Uterus (tissue), 4 donors: Measurements from ENCODE around the gene DRAM1. TPM values are rescaled to one million over a fixed set of nuclear protein-coding genes. Genes with fewer than 3 reads are reported as not detected.

ENCODE experiments used
- DNase-seq, 2 donors: peaks; one replicate each; pipeline ENCODE4 v3.0.0-alpha.2; 2019 to 2020
- H3K27ac ChIP-seq, 2 donors: fragments of 200-600 bp; sonication (generic); 1 replicate in 1 of 2; 2 replicates in 1 of 2; pipeline ENCODE4 v1.5.1; 2016 to 2018
- H3K27me3 ChIP-seq, 2 donors: fragments of 200-600 bp; sonication (generic); one replicate each; pipeline ENCODE4 v1.5.1; 2018 to 2019; ENCODE audit warnings: control low read depth in 1 of 2
- H3K36me3 ChIP-seq, 2 donors: fragments of 200-600 bp; sonication (generic); one replicate each; pipeline ENCODE4 v1.5.1; 2019; ENCODE audit warnings: control low read depth in 1 of 2
- H3K4me1 ChIP-seq, 2 donors: fragments of 200-600 bp; sonication (generic); one replicate each; pipeline ENCODE4 v1.5.1; 2018 to 2019; ENCODE audit warnings: control low read depth in 1 of 2
- H3K4me3 ChIP-seq, 2 donors: fragments of 200-600 bp; sonication (generic); 1 replicate in 1 of 2; 2 replicates in 1 of 2; pipeline ENCODE4 v1.5.1; 2018 to 2019; ENCODE audit warnings: mild to moderate bottlenecking in 1 of 2
- H3K9me3 ChIP-seq, 2 donors: fragments of 200-600 bp; sonication (generic); one replicate each; pipeline ENCODE4 v1.5.1; 2019; ENCODE audit warnings: control low read depth in 1 of 2
- POLR2A ChIP-seq, 2 donors: fragments of 450-650 bp; IDR thresholded peaks; one replicate each; pipeline ENCODE4 v1.6.1; 2016; ENCODE audit warnings: antibody characterized with exemption in 2 of 2, mild to moderate bottlenecking in 1 of 2, moderate library complexity in 1 of 2
- intact Hi-C: fragments of 100-400 bp; cut with DNase I; formaldehyde crosslinking; loops from one replicate; pipeline ENCODE4 v1.15.1; 2023; ENCODE audit warnings: low total_unique reads
- total RNA-seq, 4 donors: library from RNA; depleted of rRNA in 3 of 4; stranded (reverse); fragments of >200 nt in 3 of 4; gene quantifications; one replicate each; pipeline versions ENCODE4 v1.1.0 to v1.2.4, GENCODE V29; 2014 to 2023
- TF ChIP-seq, protein P1 (sequence below), 4 experiments: fragments of 200-600 bp in 2 of 4; fragments of 450-650 bp in 2 of 4; sonication (generic) in 2 of 4; IDR thresholded peaks; one replicate each; pipeline ENCODE4 v1.5.1; 2016 to 2019; ENCODE audit warnings: antibody characterized with exemption in 4 of 4, mild to moderate bottlenecking in 2 of 4, moderate library complexity in 1 of 4
- donor health status: DM: yes; HTN: yes; CAD: no.

The DRAM1 gene
- total RNA-seq, 4 donors from 2014 or later: 2.0 to 25.4 (median 9.9) TPM

DNA sequence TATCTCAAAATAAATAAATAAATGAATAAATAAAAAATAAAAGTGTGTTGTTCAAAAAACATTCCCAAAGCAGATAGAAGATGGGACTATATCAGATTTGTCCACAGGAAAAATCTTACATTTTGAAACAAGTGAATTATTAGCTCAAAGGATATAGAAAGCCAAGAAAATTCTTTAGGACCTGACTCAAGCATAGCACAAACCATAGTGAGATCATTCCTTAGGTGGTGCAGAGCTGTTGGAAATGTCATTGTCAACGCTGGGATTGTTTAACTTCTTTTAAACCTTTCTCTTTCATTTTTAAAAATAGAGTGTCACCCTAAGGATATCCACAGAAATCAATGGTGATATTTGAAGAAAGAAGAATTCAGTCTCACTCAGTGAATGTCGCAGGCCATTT, 43.5 kb downstream of the DRAM1 start:
- H3K9me3 ChIP-seq: no peaks in the 10 kb centered on the region
- H3K4me1 ChIP-seq: no peaks in the 10 kb centered on the region
- TF ChIP-seq, protein P1, sequence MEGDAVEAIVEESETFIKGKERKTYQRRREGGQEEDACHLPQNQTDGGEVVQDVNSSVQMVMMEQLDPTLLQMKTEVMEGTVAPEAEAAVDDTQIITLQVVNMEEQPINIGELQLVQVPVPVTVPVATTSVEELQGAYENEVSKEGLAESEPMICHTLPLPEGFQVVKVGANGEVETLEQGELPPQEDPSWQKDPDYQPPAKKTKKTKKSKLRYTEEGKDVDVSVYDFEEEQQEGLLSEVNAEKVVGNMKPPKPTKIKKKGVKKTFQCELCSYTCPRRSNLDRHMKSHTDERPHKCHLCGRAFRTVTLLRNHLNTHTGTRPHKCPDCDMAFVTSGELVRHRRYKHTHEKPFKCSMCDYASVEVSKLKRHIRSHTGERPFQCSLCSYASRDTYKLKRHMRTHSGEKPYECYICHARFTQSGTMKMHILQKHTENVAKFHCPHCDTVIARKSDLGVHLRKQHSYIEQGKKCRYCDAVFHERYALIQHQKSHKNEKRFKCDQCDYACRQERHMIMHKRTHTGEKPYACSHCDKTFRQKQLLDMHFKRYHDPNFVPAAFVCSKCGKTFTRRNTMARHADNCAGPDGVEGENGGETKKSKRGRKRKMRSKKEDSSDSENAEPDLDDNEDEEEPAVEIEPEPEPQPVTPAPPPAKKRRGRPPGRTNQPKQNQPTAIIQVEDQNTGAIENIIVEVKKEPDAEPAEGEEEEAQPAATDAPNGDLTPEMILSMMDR (IDR thresholded peaks at IDR 0.05): no peak
- TF ChIP-seq POLR2A (IDR thresholded peaks at IDR 0.05): no peak
- H3K4me3 ChIP-seq: no peak overlapping the region
- no peaks in the 10 kb centered on the region for H3K36me3 ChIP-seq
- no peak overlapping the region for H3K27ac ChIP-seq
- no peaks in the 10 kb centered on the region for H3K27me3 ChIP-seq
- no peak for DNase-seq
- intact Hi-C loops: no loop called here

- no peak for DNase-seq
- no peak overlapping the region for H3K4me3 ChIP-seq
- H3K27ac ChIP-seq: no peak overlapping the region
- no peaks in the 10 kb centered on the region for H3K9me3 ChIP-seq
- TF ChIP-seq, protein P1 (IDR thresholded peaks at IDR 0.05): no peak
- no peak for TF ChIP-seq POLR2A (IDR thresholded peaks at IDR 0.05)
- no peaks in the 10 kb centered on the region for H3K27me3 ChIP-seq
- no peaks in the 10 kb centered on the region for H3K36me3 ChIP-seq
- H3K4me1 ChIP-seq: no peaks in the 10 kb centered on the region
- intact Hi-C loops: no loop called here
Observed at GRCh38 chr12:101923045-101923718, 45.8 kb downstream of the DRAM1 start.

DNA sequence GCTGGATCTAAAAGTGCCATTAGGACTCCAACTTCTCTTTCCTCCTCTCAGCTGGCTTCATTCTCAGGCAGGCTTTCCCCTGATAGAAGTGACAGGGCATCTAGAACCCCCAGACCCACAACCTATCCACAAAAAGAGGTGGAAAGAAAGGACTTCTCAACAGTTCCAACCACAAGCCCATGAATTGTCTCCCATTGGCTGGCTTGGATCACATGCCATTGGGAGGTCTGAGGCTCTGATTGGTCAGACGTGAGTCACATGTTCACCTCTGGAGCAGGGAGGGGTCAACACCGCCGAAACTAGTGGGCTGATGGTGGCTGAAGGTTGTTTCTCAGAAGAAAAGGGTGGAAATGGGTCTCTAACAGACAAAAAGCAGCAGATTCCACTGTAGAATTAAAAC, 47.2 kb downstream of the DRAM1 start:
- Histone ChIP-seq H3K27ac (peak overlapping the region; percentile 13 to 48), H3K36me3 (no peaks in the 10 kb centered on the region), H3K4me3 (no peak overlapping the region), H3K9me3 (no peaks in the 10 kb centered on the region), H3K4me1 (no peaks in the 10 kb centered on the region), H3K27me3 (no peaks in the 10 kb centered on the region)
- no peak for DNase-seq
- intact Hi-C loops: no loop called here
- TF ChIP-seq POLR2A (IDR thresholded peaks at IDR 0.05): no peak
- TF ChIP-seq, protein P1 (IDR thresholded peaks at IDR 0.05): no peak

DNA sequence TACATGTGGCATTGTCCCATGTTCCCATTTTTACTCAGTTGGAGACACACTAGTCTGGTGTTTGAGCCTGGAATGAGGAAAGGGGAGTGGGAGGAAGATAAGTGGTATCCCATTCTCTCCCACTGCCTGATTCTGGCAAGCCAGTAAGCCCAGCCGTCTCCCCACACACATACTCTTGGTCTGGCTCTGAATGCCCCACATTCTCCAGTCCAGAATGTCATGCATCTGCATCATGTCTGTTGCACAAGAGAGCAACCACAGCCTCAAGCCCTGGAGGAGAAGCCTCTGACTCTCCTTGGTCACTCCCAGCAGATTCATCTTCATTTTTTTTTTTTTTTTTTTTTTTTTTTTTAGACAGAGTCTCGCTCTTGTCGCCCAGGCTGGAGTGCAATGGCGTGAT, 48.0 kb downstream of the DRAM1 start:
- peak; percentile 74 to 80 for DNase-seq
- no peak for TF ChIP-seq POLR2A (IDR thresholded peaks at IDR 0.05)
- TF ChIP-seq, protein P1 (IDR thresholded peaks at IDR 0.05): no peak
- Histone ChIP-seq H3K27me3 (no peaks in the 10 kb centered on the region), H3K4me3 (no peak overlapping the region), H3K36me3 (no peaks in the 10 kb centered on the region), H3K9me3 (no peaks in the 10 kb centered on the region), H3K27ac (peak overlapping the region; percentile 48 to 67), H3K4me1 (no peaks in the 10 kb centered on the region)
- intact Hi-C loops: no loop called here

DNA sequence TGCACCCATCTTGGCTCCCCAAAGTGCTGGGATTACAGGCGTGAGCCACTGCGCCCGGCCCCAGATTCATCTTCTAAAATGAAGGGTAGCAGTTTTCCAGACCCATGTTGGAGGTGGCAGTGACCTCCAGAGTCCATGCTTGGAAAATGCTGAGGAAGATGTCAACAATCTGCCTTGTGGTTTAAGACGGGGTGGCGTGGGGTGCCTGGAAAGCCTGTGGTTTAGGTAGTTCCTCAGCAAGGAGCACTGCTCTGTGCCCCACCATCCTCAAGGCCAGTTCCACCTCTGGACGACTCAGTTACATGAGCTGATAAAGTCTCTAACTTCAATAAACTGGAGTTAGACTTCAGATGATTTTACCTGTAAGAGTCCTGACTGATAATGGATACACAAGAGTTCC, 48.6 kb downstream of the DRAM1 start:
- no peak for DNase-seq
- Histone ChIP-seq H3K27ac (peak overlapping the region; percentile 46 to 67), H3K27me3 (no peaks in the 10 kb centered on the region), H3K36me3 (no peaks in the 10 kb centered on the region), H3K4me1 (no peaks in the 10 kb centered on the region), H3K9me3 (no peaks in the 10 kb centered on the region), H3K4me3 (no peak overlapping the region)
- TF ChIP-seq, protein P1 (IDR thresholded peaks at IDR 0.05): no peak
- no peak for TF ChIP-seq POLR2A (IDR thresholded peaks at IDR 0.05)
- intact Hi-C loops: no loop called here
